Effector CD8-positive, alpha-beta T cell (primary cell): ENCODE data around the gene LTA4H.
A peak's percentile ranks its signal among the peaks of the same experiment; 100 is the strongest.
"Not testable (repeated sequence)": the region's sequence is repeated elsewhere in the genome, so short reads cannot be mapped to it uniquely, and the experiment has no call there.

Experiments
- DNase-seq: peaks from one replicate; lab custom pipeline; 2025; lab: John Stamatoyannopoulos, UW
- total RNA-seq, 4 experiments: gene quantifications; one replicate each; lab custom pipeline; 2026; lab: John Stamatoyannopoulos, UW

LTA4H gene
- 61.3 to 89.0 (median 73.0) reads per million in 4 experiments for total RNA-seq

DNA sequence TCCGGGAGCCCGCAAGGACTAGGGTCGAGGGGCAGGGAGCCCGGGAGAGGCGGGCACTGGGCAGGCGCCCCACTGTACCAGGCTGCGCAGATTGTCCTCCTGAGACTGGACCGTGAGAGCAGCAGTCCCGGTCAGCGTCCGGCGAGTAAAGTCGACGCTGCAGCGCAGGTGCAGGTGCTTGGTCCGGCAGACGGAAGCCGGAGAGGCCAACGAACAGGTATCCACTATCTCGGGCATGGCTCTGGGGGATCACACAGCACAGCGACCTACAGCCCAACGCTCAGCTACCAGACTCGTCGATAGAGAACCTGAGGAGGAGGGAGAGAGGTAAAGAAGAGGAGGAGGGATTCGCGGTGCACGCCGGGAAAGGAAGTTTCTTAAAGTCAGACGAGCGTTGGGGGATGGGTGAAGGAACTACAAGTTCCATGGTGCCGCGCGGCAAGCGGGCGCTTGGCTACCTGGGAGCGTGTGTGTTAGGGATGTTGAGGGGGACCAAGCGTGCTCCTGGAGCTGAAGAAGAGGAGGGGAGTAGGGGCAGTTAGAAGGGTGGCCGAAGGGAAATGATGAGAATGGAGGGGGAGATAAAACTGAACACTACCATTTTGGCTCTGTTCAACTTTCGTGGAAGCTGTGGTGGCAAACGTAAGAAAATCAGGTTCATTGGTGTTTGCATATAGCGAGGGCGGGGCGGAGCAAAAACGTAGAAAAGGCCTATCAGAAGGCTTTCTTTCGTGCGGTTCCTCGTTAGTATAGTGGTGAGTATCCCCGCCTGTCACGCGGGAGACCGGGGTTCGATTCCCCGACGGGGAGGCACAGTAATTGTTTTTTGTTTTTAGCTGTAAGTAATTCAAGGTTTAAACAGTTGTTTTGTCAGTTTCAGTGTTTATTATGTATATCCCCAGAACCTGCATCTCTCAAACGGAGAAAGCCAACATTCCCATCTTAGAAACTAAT is at the start of gene LTA4H:
Gene LTA4H (minus strand): TSS at position 305 of the 954 bp plus-strand sequence. CDS start 68 bp downstream, at position 237.
- DNase-seq: peak; percentile 95

DNA sequence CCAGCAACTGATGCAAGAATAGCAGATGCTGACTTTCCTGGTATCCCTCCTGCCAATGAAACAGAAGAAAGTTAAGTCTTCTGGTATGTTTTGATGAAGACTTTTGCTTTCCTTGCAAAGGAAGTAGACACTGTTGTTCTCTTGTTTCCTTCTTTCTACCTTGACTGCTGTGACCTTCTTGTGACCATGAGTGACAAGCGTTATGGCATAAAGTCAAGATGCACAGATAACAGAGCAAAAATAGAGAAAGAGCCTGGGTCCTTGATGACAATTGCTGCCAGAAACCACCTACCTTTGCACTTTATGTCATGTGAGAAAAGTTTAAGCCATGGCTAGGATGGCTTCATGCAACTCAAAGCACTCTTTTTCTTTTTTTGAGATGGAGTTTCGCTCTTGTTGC is 49.2 kb upstream of the LTA4H start:
- DNase-seq: no peak

DNA sequence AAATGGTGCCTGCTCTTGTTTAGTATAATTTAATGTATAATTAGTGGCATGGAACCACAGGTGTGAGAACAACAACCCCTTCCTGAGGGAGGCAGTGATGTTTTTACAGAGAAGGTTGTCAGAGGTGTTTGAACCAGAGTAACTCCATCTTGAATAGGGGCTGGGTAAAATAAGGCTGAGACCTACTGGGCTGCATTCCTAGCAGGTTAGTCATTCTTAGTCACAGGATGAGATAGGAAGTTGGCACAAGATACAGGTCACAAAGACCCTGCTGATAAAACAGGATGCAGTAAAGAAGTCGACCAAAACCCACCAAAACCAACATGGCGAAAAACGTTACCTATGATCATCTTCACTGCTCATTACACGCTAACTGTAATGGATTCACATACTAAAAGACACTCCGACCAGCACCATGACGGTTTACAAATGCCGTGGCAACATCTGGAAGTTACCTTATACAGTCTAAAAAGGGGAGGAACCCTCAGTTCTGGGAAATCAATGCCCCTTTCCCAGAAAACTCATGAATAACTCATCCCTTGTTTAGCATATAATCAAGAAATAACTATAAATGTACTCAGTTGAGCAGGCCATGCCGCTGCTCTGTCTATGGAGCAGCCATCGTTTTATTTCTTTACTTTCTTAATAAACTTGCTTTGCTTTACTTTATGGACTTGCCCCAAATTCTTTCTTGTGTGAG is 47.8 kb upstream of the LTA4H start:
- no peak for DNase-seq

DNA sequence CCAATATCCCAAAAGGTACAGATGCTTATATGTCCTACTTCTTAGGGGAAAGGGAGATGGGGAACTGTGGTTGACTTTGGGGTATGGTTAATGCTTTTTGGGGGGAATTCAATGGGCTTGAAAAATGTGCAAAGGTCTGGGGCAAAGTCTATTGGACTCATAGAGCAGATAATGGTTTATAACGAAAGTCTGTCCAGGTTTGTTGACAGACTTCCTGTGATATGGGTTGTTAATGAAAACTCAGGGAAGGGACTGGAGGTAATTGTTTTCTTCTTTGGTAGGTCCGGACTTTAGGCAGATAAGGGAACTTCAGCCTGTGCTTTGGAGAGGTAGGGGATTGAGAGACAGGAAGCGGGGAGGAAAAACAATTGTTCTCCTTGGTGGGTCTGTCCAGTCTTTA is 46.2 kb upstream of the LTA4H start:
- no peak for DNase-seq

DNA sequence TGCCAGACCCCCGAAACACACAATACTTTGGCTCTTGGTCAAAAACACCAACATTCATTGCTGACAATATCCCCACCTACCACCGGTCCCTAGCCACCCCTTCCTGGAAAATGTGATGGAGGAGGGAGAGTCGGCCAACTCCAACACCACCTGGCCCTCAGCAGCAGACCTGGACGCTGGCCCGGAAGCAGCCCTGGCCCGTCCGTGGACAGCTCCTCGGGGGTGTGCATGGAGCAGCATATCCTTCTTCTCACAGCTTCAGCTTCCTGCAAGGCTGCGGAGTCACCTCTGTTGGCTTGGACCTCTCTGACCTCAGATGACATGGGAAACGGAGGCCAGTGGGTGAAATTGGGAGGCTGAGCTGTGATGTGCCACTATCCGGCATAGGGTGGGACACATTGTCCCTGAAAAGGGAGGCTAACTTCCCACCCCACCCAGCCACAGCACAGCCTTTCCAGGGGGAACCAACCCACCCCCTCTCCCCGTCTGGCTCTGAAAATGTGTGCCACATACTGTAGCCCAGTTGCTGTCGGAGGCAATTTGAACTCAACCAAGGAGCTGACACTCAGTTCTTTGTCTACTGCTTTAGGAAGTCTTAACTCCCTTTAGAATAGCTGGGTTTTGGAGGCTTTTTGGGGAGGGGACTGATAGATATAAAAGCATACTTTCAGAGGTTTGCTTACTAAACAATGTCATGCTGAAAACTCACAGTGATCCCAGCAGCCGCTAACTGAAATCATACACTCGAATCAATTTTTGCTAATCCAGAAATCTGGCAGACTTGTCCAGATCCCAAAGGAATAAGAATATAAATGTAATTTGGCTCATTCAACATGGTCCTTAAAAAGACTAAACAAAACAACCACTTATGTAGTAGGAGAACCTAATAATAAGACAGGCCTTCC is 43.1 kb upstream of the LTA4H start:
- no peak for DNase-seq

DNA sequence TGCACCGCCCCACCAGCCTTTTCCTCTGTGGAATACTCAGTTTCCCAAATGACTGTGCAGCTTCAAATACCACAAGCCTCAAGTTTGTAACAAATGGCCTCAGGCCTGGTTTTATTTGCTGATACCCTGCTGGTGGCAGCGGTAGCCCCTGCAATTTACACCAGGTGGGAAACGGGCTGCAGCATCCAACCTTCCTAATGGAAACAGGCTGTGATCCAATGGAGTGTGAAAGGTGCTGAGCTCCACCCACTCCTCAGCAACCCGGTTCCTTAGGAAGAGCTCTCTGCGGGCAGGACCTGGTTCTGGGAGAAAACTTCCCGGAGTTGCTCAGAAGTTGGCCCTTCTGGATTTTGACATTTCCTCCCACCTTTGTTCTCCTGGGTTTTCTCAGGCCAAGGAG is 41.7 kb upstream of the LTA4H start:
- no peak for DNase-seq

DNA sequence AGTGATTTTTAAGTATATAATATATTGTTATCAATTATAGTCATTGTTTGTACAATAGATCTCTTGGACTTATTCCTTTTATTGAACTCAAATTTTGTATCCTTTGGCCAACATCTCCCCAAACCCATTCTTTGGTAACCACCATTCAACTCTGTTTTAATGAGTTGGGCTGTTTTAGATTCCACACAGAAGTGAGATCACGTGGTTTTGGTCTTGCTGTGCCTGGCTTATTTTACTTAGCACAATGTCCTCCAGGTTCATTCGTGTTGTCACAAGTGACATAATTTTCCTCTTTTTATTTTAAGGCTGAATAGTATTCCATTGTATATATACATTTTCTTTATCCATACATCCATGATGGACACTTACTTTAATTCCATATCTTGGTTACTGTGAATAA is 40.2 kb upstream of the LTA4H start:
- no peak for DNase-seq

DNA sequence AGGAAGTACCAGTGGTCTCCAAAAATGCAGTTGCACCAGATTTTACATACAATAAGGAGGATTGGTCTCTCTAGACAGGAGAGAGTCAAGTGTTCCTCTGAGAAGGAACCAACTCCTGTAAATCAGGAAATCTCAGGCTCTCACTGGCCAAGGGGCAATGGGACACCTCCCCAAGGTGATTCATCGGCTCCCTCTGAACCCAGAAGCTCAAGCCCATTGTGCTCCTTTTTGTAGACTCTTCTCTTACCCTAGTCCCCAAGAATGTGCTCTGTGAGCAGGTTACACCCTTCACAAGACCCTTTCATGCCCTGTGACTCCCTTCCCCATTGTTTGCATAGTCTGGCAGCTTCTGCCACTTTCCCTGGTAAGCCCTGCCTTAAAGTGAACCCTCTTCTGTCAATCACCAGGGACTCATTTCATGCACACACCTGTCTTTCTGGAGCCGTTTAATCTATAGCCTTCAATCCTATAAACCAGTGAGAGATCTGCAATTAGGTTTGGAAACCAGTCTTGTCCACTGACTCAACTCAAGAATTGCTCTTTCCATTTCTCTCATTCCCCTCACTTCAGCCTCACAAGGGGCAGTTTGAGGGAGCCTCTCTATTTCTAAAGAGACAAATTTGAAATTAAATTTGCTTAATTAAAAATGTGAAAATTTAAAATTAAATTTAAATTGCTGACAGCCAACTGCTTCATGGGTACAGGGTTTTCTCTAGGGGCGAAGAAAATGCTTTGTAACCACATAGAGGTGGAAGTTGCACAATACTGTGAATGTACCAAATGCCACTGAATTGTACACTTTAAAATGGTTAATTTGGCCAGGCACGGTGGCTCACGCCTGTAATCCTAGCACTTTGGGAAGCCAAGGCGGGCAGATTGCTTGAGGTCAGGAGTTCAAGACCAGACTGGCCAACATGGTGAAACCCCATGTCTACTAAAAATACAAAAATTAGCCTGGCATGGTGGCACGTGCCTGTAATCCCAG is 38.3 kb upstream of the LTA4H start:
- DNase-seq: no peak

DNA sequence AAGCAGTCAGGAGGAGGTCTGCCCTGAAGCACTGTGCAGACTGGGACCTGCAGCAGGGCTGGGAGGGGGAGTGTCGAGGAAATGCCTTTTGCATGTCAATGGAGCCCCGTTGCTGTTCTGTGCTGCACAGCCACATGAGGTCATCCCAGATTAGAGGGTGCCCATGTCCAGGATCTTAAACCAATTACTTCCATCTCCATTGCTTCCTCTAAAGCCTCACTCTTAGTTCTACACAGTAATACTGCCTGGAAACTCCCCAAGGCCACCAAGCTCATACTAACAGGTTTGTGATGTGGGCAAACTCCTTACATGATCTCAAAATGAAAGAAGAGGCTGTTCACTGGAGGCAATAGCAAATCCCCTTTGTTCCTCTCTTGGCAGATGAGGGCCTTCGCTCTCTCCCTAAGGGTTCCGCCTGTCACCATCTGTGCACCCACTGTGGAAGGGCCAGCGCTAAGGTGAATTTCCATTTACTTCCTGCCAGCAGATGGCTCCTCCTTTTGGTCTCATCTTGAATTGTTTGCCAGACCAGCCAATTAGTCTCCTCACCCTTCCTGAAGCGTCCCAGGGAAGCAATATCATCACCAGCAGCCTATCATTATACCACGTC is 35.4 kb upstream of the LTA4H start:
- DNase-seq: no peak

DNA sequence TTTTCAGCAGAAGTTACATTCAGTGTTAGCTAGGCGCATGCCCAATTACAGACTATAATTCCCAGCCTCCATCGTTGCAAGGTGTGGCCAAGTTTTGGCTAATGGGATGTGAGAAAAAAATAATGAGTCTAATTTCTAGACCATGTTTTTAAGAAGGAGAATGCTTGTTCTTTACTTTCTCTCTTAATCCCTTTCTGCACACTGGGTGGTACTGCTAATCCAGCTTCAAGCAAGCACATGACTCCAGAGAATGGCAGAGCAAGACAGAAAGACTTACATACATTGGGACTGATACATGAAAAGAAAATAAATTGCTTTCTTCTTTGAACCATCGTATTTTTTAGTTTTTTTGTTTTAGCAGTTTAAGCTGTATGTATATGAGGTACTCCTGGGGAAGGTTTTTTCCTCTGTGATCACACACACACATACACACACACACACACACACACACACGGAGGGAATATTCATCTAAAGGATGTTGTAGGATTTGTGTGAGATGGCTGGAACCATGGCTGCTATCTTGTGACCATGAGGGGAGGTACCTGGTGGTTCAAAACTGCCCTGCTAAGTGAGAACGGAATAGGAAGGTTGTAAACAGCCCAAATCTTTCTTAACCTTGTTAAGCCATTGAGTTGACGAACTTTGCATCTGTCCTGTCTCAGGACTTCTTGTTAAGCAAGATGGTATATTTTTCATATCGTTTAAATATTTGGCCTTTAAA is 34.3 kb upstream of the LTA4H start:
- no peak for DNase-seq

DNA sequence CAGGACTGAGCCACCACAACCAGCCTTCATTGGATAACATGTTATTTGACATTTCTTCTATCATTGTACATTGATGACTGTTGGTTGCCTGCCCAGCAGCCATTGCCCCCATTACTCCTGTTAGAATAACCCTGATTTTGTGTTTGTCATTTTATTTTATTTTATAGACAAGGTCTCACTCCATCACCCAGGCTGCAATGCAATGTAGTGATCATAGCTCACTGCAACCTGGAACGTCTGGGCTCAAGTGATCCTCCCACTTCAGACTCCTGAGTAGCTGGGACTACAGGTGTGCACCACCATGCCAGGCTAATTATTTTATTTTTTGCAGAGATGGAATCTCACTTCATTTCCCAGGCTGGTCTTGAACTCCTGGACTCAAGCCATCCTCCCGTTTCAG is 33.2 kb upstream of the LTA4H start:
- DNase-seq: no peak

DNA sequence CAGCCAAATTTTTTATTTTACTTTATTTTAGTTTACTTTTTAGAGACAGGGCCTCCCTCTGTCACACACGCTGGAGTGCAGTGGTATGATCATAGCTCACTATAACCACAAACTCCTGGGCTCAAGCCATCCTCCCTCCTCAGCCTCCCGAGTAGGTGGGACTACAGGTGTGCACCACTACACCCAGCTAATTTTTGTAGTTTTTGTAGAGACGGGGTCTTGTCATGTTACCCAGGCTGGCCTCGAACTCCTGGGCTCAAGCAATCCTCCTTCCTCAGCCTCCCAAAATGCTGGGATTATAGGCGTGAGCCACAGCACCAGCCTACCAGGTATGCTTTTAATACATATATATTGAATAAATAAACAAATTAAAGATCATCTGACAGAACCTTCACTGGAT is 32.7 kb upstream of the LTA4H start:
- DNase-seq: no peak

DNA sequence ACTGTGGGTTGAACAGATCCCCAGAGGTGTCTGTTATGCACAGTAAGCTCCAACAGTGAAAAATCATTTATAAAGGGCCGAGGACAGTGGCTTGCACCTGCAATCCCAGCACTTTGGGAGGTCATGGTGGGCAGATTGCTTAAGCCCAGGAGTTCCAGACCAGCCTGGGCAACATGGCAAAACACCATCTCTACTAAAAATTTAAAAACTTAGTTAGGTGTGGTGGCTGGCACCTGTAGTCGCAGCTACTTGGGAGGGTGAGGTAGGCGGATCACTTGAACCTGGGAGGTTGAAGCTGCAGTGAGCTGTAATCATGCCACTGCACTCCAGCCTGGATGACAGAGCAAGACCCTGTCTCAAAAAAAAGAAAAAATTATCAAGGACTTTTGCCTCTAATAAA is 30.4 kb upstream of the LTA4H start:
- DNase-seq: not testable (repeated sequence)

DNA sequence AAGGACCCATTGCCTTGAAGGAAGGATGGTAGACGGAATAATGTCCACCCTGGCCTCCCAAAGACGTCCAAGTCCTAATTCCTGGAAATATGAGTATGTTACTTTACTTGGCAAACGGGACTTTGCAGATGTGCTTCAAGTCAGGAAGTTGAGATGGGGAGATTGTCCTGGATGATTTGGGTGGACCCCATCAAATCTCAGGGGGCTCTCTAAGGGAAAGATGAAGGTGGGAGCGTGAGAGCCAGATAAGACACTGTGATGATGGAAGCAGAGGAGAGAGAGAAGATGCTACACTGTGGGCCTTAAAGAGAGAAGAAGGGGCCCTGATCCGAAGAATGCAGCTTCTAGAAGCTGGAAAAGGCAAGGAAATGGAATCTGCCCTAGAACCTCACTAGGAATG is 29.6 kb upstream of the LTA4H start:
- no peak for DNase-seq

DNA sequence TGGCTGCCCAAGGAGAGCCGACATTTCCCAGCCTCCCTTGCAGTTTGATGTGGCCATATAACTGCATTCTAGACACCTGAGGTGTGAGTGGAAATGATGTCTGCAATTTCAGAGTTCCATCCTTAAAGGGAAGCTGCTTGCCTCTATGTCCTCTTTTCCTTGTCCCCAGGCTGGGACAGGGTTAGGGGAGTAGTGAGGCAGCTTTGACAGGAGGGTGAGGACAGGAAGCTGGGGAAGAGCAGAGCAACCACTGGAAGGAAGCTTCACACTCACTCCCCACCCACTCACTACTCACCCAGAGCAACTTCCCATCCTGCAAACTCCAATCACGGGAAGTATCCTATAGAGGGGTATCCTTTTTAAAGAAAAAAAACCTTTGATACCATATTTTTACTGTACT is 28.9 kb upstream of the LTA4H start:
- DNase-seq: no peak

DNA sequence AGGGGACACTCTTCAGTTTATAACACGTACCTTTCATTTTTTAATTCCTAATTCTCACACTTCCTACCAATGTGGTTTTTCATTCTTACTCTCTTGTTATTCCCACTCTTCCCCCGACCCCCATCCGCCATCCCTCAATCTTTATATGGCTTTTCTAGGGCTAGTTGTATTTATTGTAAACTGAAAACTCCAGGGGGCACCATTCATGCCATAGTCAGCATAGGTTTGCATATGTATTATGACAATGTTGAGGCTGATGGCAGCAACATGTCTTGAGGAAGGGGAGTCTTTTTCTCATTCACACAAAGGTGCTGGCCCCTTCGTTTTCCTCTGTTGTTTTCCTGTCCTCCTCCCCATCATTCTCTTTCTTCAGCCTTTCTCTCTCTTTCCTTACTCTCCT is 27.7 kb upstream of the LTA4H start:
- DNase-seq: no peak

DNA sequence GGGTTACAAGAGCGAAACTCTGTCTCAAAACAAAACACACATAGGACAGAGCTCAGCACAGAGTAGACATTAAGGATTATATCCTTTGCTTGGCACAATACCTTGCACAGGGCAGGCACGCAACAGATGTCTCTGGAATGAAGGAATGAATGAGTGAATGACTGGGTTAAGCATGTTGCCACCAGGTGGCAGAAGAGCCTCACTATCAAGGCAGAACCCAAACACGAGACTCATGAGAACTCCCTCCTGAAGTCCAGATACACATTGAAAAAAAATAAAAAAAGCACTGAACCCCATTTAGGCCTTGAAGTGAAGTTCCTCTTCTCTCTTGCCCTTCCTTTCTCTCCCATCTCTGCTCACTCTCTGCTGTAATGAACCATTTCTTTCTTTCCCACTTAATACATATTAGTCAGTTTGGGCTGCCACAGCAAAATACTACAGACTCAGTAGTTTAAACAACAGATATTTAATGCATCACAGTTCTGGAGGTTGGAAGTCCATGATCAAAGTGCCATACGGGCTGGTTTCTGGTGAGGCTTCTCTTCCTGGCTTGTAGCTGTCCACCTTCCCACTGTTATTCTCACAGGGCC is 26.6 kb upstream of the LTA4H start:
- DNase-seq: peak; percentile 59

DNA sequence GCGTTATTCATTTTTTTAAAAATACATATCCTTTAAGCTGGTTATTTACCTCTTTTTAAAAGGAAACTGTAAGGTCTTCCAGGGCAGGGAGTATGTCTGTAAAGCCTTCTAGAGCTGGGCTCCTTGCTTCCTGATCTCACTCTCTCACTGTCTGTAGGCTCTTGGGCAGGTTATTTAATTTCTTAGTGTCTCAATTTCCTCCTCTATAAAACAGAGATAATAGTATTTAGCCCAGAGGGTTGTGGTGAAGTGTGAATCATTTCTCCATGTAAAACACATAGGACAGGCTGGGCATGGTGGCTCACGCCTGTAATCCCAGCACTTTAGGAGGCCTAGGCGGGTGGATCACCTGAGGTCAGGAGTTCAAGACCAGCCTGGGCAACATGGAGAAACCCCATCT is 25.9 kb upstream of the LTA4H start:
- no peak for DNase-seq

DNA sequence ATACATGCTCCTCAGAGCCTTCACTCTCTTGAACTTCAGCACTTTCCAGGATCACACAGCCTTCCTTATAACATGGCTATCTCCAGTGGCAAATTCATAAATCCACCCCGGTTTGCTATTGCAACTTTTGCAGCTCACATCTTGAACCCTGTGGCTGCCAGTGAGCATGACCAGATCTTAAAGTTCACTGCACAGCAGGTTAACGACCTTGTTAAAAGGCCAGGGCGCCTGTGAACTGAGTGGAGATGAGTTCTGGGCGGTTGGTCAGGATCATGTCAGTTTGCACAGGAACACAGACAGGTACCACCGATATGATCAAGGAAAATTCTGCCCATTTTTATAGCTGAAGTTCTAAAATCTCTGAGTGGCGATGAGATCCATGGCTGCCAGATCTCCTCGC is 24.7 kb upstream of the LTA4H start:
- DNase-seq: no peak
